GM21619 (cell line): ENCODE results near the gene TNK2.

Experiments used
- ATAC-seq: cut with Tn5 transposase; IDR thresholded peaks from one replicate; pipeline ENCODE4 v1.9.1; 2021; ENCODE audit not compliant: unreplicated experiment

The TNK2 gene

GRCh38 chr3:195854628-195855294 is 53.6 kb downstream of the TNK2 start:
- no peak for ATAC-seq

GRCh38 chr3:195853996-195854395 is 54.4 kb downstream of the TNK2 start:
- no peak for ATAC-seq

- no peak for ATAC-seq
Observed at GRCh38 chr3:195853036-195853435, 55.3 kb downstream of the TNK2 start.

GRCh38 chr3:195850857-195851543 is 57.4 kb downstream of the TNK2 start:
- ATAC-seq, result peak; percentile 91

- no peak for ATAC-seq
Observed at GRCh38 chr3:195849322-195850074, 58.9 kb downstream of the TNK2 start.

GRCh38 chr3:195847055-195847950 is 61.0 kb downstream of the TNK2 start:
- no peak for ATAC-seq

- ATAC-seq, result no peak
Observed at GRCh38 chr3:195845483-195845882, 62.9 kb downstream of the TNK2 start.

GRCh38 chr3:195844671-195845218 is 63.6 kb downstream of the TNK2 start:
- ATAC-seq, result no peak

- no peak for ATAC-seq
Observed at GRCh38 chr3:195839260-195840010, 68.9 kb downstream of the TNK2 start.

- ATAC-seq, result peak; percentile 83
Observed at GRCh38 chr3:195838714-195839113, 69.6 kb downstream of the TNK2 start.

GRCh38 chr3:195836476-195837135 is 71.7 kb downstream of the TNK2 start:
- no peak for ATAC-seq

- no peak for ATAC-seq
Observed at GRCh38 chr3:195835791-195836190, 72.6 kb downstream of the TNK2 start.

GRCh38 chr3:195834675-195835583 is 73.4 kb downstream of the TNK2 start:
- no peak for ATAC-seq

GRCh38 chr3:195829897-195830254 is 78.5 kb downstream of the TNK2 start:
- ATAC-seq, result no peak

- ATAC-seq, result no peak
Observed at GRCh38 chr3:195828762-195829161, 79.6 kb downstream of the TNK2 start.

GRCh38 chr3:195825857-195826804 is 82.2 kb downstream of the TNK2 start:
- no peak for ATAC-seq

GRCh38 chr3:195825191-195825588 is 83.2 kb downstream of the TNK2 start:
- ATAC-seq, result no peak
